Right lobe of liver (tissue), 4 donors: ENCODE results near the gene MCM8.

Experiments used
- CTCF ChIP-seq, 4 donors: fragments of 200-600 bp in 3 of 4; fragments of 450-650 bp in 1 of 4; IDR thresholded peaks; one replicate each; pipeline versions ENCODE4 v1.5.1 to v1.8.0; 2016 to 2022; ENCODE audit warnings: antibody characterized with exemption in 4 of 4, mild to moderate bottlenecking in 2 of 4
- POLR2A ChIP-seq: fragments of 450-650 bp; IDR thresholded peaks from one replicate; pipeline ENCODE4 v1.6.1; 2017; ENCODE audit warnings: antibody characterized with exemption, mild to moderate bottlenecking
- donor health status: DM: no; HTN: no; CAD: no.
- donor health status: DM: no; HTN: no; CAD: no.
- donor health status: DM: no; HTN: yes; CAD: no.

- TF ChIP-seq CTCF (IDR thresholded peaks at IDR 0.05) (no peak), POLR2A (no peak)
Measured at GRCh38 chr20:6017467-6017866, 67.0 kb downstream of the MCM8 start.
